Loucy (cell line): Measurements from ENCODE around the gene CEP57L1.

Experiments used
- H2AFZ ChIP-seq: fragments of 200-600 bp; sonication (generic); 2 replicates; pipeline ENCODE4 v1.6.0; 2016; ENCODE audit warnings: antibody characterized with exemption, mild to moderate bottlenecking, low read length, moderate library complexity
- H3F3A ChIP-seq: fragments of 200-600 bp; 2 replicates; pipeline ENCODE4 v1.6.0; 2016; ENCODE audit warnings: antibody characterized with exemption, low read depth, mild to moderate bottlenecking
- H3K27me3 ChIP-seq: fragments of 200-600 bp; sonication (generic); 2 replicates; pipeline ENCODE4 v1.6.1; 2014; ENCODE audit warnings: low read length, mild to moderate bottlenecking; ENCODE audit not compliant: insufficient read depth, poor library complexity, severe bottlenecking
- H3K36me3 ChIP-seq: fragments of 200-600 bp; sonication (generic); 2 replicates; pipeline ENCODE4 v1.6.1; 2016; ENCODE audit warnings: low read length; ENCODE audit not compliant: insufficient read depth
- H3K4me1 ChIP-seq: fragments of 200-600 bp; sonication (generic); 2 replicates; pipeline ENCODE4 v1.5.1; 2014; ENCODE audit warnings: low read length, mild to moderate bottlenecking; ENCODE audit not compliant: insufficient read depth, poor library complexity, severe bottlenecking
- H3K4me2 ChIP-seq: fragments of 200-600 bp; sonication (generic); 2 replicates; pipeline ENCODE4 v1.6.0; 2014; ENCODE audit warnings: antibody characterized with exemption, low read length, low read depth, mild to moderate bottlenecking; ENCODE audit not compliant: poor library complexity, severe bottlenecking
- H3K4me3 ChIP-seq: fragments of 200-600 bp; sonication (generic); 2 replicates; pipeline ENCODE4 v1.5.1; 2014; ENCODE audit warnings: low read length, mild to moderate bottlenecking, mixed read lengths; ENCODE audit not compliant: poor library complexity, severe bottlenecking
- H3K79me2 ChIP-seq: fragments of 200-600 bp; sonication (generic); 2 replicates; pipeline ENCODE4 v1.6.1; 2014; ENCODE audit warnings: low read length; ENCODE audit not compliant: insufficient read depth
- H3K9ac ChIP-seq: fragments of 200-600 bp; sonication (generic); 2 replicates; pipeline ENCODE4 v1.6.0; 2014; ENCODE audit warnings: mild to moderate bottlenecking, low read depth, low read length, moderate library complexity; ENCODE audit not compliant: poor library complexity, severe bottlenecking
- H3K9me2 ChIP-seq: fragments of 200-600 bp; sonication (generic); replicated peaks from 2 replicates; pipeline ENCODE4 v1.6.1; 2016; ENCODE audit warnings: low read depth, low read length, mixed read lengths
- H3K9me3 ChIP-seq: fragments of 200-600 bp; sonication (generic); 2 replicates; pipeline ENCODE4 v1.6.1; 2014; ENCODE audit warnings: mild to moderate bottlenecking, antibody characterized with exemption, low read length, low read depth; ENCODE audit not compliant: insufficient read depth
- H4K20me1 ChIP-seq: fragments of 200-600 bp; sonication (generic); 2 replicates; pipeline ENCODE4 v1.6.0; 2014; ENCODE audit warnings: antibody characterized with exemption, low read length, mild to moderate bottlenecking; ENCODE audit not compliant: insufficient read depth, poor library complexity, severe bottlenecking
- EZH2phosphoT487 ChIP-seq: fragments of 200-600 bp; IDR thresholded peaks from 2 replicates; pipeline ENCODE4 v1.6.1; 2018; ENCODE audit warnings: antibody characterized with exemption, mild to moderate bottlenecking, moderate library complexity, borderline replicate concordance
- TF ChIP-seq, protein P1 (sequence below): fragments of 200-600 bp; sonication (generic); conservative IDR thresholded peaks from 2 replicates; pipeline ENCODE4 v1.5.1; 2014; ENCODE audit warnings: mild to moderate bottlenecking, antibody characterized with exemption, low read length

Gene CEP57L1

DNA sequence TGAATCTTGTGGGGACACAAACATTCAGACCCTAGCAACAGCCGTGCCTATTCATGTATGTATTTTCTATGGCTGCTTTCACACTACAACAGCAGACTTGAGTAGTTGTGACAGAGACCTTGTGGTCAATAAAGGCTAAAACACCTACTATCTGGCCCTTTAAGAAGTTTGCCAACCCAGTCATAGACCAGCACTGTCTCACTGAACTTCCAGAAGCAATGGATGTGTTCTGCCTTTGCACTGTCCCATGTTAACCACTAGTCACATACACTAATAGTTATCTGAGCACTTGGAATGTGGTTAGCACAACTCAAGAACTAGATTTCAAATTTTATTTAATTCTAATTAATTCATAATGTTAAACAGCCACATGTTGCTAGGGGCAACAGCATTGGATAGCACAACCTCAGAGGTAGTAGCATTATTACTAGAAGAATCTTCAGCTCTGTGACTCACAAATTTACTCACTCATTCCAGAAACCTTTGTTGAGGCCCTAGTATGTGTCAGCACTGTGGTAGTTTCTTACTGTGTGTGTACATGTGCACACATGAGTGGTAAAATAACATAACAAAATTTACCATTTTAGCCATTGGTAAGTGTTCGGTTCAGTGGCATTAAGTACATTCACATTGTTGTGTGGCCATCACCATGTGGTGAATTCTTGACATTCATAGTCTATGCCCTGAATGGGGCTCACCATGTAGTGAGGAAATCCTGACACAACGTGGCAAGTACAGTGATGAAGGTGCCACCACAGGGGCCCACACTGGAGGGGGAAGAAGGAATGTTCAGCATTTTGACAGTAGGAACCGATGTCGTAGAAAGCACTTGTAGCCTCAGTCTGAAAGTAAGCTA, 107.3 kb downstream of the CEP57L1 start:
- Histone ChIP-seq H3K4me2 (no peak overlapping the region), H3F3A (no peaks in the 10 kb centered on the region), H4K20me1 (no peaks in the 10 kb centered on the region), H3K4me3 (no peak overlapping the region), H3K9ac (no peak overlapping the region), H3K36me3 (no peaks in the 10 kb centered on the region), H2AFZ (no peak overlapping the region), H3K4me1 (no peaks in the 10 kb centered on the region), H3K27me3 (no peaks in the 10 kb centered on the region), H3K9me3 (no peaks in the 10 kb centered on the region), H3K79me2 (no peaks in the 10 kb centered on the region), H3K9me2 (no peaks in the 10 kb centered on the region)
- TF ChIP-seq, protein P1, sequence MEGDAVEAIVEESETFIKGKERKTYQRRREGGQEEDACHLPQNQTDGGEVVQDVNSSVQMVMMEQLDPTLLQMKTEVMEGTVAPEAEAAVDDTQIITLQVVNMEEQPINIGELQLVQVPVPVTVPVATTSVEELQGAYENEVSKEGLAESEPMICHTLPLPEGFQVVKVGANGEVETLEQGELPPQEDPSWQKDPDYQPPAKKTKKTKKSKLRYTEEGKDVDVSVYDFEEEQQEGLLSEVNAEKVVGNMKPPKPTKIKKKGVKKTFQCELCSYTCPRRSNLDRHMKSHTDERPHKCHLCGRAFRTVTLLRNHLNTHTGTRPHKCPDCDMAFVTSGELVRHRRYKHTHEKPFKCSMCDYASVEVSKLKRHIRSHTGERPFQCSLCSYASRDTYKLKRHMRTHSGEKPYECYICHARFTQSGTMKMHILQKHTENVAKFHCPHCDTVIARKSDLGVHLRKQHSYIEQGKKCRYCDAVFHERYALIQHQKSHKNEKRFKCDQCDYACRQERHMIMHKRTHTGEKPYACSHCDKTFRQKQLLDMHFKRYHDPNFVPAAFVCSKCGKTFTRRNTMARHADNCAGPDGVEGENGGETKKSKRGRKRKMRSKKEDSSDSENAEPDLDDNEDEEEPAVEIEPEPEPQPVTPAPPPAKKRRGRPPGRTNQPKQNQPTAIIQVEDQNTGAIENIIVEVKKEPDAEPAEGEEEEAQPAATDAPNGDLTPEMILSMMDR = no peak
- no peak for TF ChIP-seq EZH2phosphoT487

- no peaks in the 10 kb centered on the region for H3K4me1 ChIP-seq
- H4K20me1 ChIP-seq = no peaks in the 10 kb centered on the region
- H2AFZ ChIP-seq = no peak overlapping the region
- H3K9ac ChIP-seq = no peak overlapping the region
- no peaks in the 10 kb centered on the region for H3K36me3 ChIP-seq
- no peaks in the 10 kb centered on the region for H3K27me3 ChIP-seq
- H3K4me3 ChIP-seq = no peak overlapping the region
- no peaks in the 10 kb centered on the region for H3K79me2 ChIP-seq
- no peaks in the 10 kb centered on the region for H3K9me3 ChIP-seq
- no peak for TF ChIP-seq EZH2phosphoT487
- TF ChIP-seq, protein P1 = no peak
- no peaks in the 10 kb centered on the region for H3K9me2 ChIP-seq
- H3K4me2 ChIP-seq = no peak overlapping the region
- no peaks in the 10 kb centered on the region for H3F3A ChIP-seq
These were observed 109.2 kb downstream of the CEP57L1 start for GRCh38 chr6:109204511-109204910.

GRCh38 chr6:109212683-109213082, 117.4 kb downstream of the CEP57L1 start:
- H3F3A ChIP-seq = no peaks in the 10 kb centered on the region
- H3K36me3 ChIP-seq = no peaks in the 10 kb centered on the region
- H3K27me3 ChIP-seq = no peaks in the 10 kb centered on the region
- no peak overlapping the region for H2AFZ ChIP-seq
- H3K4me3 ChIP-seq = no peak overlapping the region
- H3K79me2 ChIP-seq = no peaks in the 10 kb centered on the region
- no peak overlapping the region for H3K9ac ChIP-seq
- no peak overlapping the region for H3K4me2 ChIP-seq
- no peaks in the 10 kb centered on the region for H3K9me2 ChIP-seq
- H4K20me1 ChIP-seq = no peaks in the 10 kb centered on the region
- H3K4me1 ChIP-seq = no peaks in the 10 kb centered on the region
- no peaks in the 10 kb centered on the region for H3K9me3 ChIP-seq
- TF ChIP-seq, protein P1 = no peak
- TF ChIP-seq EZH2phosphoT487 = no peak
